HG03571 (cell line): ENCODE results near the gene TLX1.

Source experiments
- ATAC-seq: cut with Tn5 transposase; IDR thresholded peaks from one replicate; pipeline ENCODE4 v1.9.1; 2021; ENCODE audit not compliant: unreplicated experiment

The TLX1 gene

GRCh38 chr10:101130984-101131961 lies at the start of gene TLX1:
TLX1 (plus strand) TSS chr10:101131300; CDS start chr10:101131542, 242 bp downstream.
- ATAC-seq, result no peak

GRCh38 chr10:101085846-101086245 lies 45.3 kb upstream of the TLX1 start:
- ATAC-seq, result no peak

GRCh38 chr10:101087376-101087775 lies 43.7 kb upstream of the TLX1 start:
- no peak for ATAC-seq

GRCh38 chr10:101087965-101088364 lies 43.1 kb upstream of the TLX1 start:
- no peak for ATAC-seq

- ATAC-seq, result no peak
Measured at GRCh38 chr10:101089520-101090299, 41.4 kb upstream of the TLX1 start.

- ATAC-seq, result no peak
Measured at GRCh38 chr10:101090597-101090996, 40.5 kb upstream of the TLX1 start.

- ATAC-seq, result no peak
Measured at GRCh38 chr10:101091546-101092290, 39.4 kb upstream of the TLX1 start.

GRCh38 chr10:101092881-101093354 lies 38.2 kb upstream of the TLX1 start:
- ATAC-seq, result no peak

GRCh38 chr10:101094121-101094879 lies 36.8 kb upstream of the TLX1 start:
- no peak for ATAC-seq

GRCh38 chr10:101095004-101095403 lies 36.1 kb upstream of the TLX1 start:
- ATAC-seq, result no peak

- ATAC-seq, result no peak
Measured at GRCh38 chr10:101095550-101096213, 35.4 kb upstream of the TLX1 start.

GRCh38 chr10:101096378-101096777 lies 34.7 kb upstream of the TLX1 start:
- no peak for ATAC-seq

GRCh38 chr10:101097881-101098280 lies 33.2 kb upstream of the TLX1 start:
- no peak for ATAC-seq

- no peak for ATAC-seq
Measured at GRCh38 chr10:101099901-101100300, 31.2 kb upstream of the TLX1 start.

- ATAC-seq, result no peak
Measured at GRCh38 chr10:101101372-101101881, 29.7 kb upstream of the TLX1 start.

- no peak for ATAC-seq
Measured at GRCh38 chr10:101103430-101103829, 27.7 kb upstream of the TLX1 start.

GRCh38 chr10:101106351-101106750 lies 24.7 kb upstream of the TLX1 start:
- no peak for ATAC-seq

GRCh38 chr10:101107771-101108170 lies 23.3 kb upstream of the TLX1 start:
- ATAC-seq, result no peak

- ATAC-seq, result no peak
Measured at GRCh38 chr10:101110856-101111523, 20.1 kb upstream of the TLX1 start.
